NCI-H510A (cell line): ENCODE results near the gene SALL3.

Experiments
- DNase-seq: peaks from one replicate; lab custom pipeline; 2025; lab: John Stamatoyannopoulos, UW

The SALL3 gene

GRCh38 chr18:78980777-78981380 lies 1.3 kb downstream of the SALL3 start:
- no peak for DNase-seq

GRCh38 chr18:78981394-78981831 lies 1.8 kb downstream of the SALL3 start:
- no peak for DNase-seq

GRCh38 chr18:78981989-78982620 lies 2.5 kb downstream of the SALL3 start:
- no peak for DNase-seq

- DNase-seq = no peak
These were observed 3.9 kb downstream of the SALL3 start for GRCh38 chr18:78983512-78983911.

- DNase-seq = peak; percentile 83
These were observed 5.5 kb downstream of the SALL3 start for GRCh38 chr18:78984941-78985784.

GRCh38 chr18:78986018-78986481 lies 6.4 kb downstream of the SALL3 start:
- peak; percentile 27 for DNase-seq

- no peak for DNase-seq
These were observed 11.8 kb downstream of the SALL3 start for GRCh38 chr18:78991446-78991845.

GRCh38 chr18:78992041-78993011 lies 12.7 kb downstream of the SALL3 start:
- no peak for DNase-seq

- no peak for DNase-seq
These were observed 13.7 kb downstream of the SALL3 start for GRCh38 chr18:78993014-78993926.

- DNase-seq = no peak
These were observed 14.4 kb downstream of the SALL3 start for GRCh38 chr18:78994000-78994399.

GRCh38 chr18:78994531-78994930 lies 14.9 kb downstream of the SALL3 start:
- no peak for DNase-seq

GRCh38 chr18:78994977-78995582 lies 15.5 kb downstream of the SALL3 start:
- DNase-seq = no peak

GRCh38 chr18:78995740-78996395 lies 16.2 kb downstream of the SALL3 start:
- DNase-seq = peak; percentile 26

GRCh38 chr18:78996741-78997490 lies 17.3 kb downstream of the SALL3 start:
- DNase-seq = no peak

- no peak for DNase-seq
These were observed 18.9 kb downstream of the SALL3 start for GRCh38 chr18:78998371-78999071.

- DNase-seq = peak; percentile 85
These were observed 20.3 kb downstream of the SALL3 start for GRCh38 chr18:78999939-79000338.

- DNase-seq = peak; percentile 20
These were observed 21.4 kb downstream of the SALL3 start for GRCh38 chr18:79000997-79001396.

GRCh38 chr18:79005653-79006052 lies 26.0 kb downstream of the SALL3 start:
- no peak for DNase-seq
